GM20431 (cell line): ENCODE results near the gene ATP2B1.

ENCODE experiments used
- in situ Hi-C: fragments of 300-500 bp; cut with MseI, MboI; formaldehyde crosslinking; loops from one replicate; pipeline ENCODE4 v1.15.0; 2020; ENCODE audit warnings: low sequenced_read_pairs; ENCODE audit not compliant: unreplicated experiment

Gene ATP2B1

DNA sequence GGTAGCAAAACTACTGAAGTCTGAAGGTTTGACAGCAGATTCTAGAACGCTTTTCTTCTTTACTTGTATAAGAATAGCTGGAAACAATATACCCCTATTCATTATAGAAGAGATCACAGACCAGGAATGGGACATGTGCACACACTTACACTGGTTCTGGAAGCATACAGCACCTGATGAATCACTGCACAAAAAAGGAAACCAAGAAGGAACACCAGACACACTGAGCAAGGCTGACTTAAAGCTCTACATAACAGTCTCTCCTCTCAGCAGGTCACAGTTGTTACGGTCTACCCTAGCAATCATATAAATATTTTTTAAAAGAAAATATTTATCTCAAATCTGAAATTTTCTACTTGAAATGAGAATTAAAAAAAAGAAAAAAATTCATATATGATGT, 13.5 kb downstream of the ATP2B1 start:
- in situ Hi-C loops: no loop called here

DNA sequence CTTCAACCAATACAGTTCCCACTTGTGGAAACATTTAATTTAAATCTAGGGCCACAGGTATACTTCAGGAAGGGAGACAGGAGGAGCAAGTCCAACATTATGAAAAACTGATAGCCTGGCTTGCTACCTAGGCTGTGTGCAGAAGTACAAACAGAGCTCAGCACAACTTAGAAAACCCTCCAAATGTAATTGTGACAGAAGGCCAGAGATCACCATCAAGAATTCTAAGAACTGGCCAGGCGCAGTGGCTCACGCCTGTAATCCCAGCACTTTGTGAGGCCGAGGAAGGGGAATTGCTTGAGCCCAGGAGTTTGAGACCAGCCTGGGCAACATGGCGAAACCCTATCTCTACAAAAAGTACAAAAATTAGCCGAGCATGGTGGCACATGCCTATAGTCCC, 14.1 kb downstream of the ATP2B1 start:
- in situ Hi-C loops: no loop called here

DNA sequence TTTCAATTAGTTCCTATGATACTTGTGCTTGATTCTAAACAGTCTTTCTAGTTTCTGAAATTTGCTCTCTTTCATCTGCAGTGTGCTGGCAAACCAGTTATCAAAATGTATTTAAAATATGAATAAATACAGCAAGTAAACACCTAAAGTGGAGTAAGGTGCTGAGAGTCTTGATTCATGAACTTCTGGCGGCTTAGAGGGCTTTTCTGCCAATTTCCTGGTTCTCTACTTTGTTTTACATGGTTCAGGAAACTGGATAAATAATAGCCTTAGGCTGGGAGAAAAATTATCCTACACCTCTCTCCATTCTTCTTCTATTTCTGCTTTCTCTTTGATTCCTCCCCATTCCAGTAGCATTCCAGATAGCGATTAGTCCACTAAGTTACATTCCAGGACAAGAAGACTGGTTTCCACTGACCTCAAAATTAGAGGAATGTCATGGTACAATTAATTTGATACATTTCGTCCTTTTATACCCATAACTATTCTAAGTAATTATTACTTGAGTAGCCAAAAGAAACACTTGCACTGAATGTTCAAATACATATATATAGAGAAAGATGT, 14.9 kb downstream of the ATP2B1 start:
- in situ Hi-C loops: no loop called here

DNA sequence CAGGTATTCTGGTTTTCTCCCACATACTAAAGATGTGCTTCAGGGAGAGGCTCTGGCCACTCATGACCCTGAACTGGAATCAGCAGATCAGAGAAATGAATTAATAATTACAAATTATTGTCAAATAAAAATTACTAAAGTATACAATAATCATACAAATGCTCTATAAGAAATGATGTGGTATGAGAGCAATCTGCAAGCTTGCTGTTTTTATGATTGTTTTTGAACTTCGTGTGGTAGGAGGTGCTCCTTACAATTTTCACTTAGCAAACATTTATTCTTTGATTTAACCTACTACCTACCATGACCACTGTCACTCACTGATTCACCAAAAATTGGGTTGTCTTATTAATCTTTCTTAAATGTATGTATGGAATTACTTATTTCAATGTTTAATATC, 16.2 kb downstream of the ATP2B1 start:
- in situ Hi-C loops: no loop called here

DNA sequence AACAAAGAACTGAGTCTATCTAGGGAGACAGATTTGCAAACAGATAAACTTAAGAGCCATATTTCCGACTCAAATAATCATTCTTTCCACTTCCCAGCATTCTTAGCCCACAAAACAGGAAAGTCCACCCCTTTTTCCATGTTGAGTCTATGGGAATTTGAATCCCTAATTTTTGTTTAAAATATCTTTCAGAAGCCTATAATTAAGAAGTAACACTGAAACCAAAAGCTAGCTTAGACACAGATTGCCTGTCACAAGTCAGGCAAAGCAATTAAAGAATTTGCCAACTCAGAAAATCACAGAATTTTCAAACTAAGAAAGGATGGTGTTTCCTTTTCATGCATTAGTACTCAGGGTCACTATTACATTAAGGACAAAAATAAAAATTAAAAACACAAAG, 17.0 kb downstream of the ATP2B1 start:
- in situ Hi-C loops: no loop called here

DNA sequence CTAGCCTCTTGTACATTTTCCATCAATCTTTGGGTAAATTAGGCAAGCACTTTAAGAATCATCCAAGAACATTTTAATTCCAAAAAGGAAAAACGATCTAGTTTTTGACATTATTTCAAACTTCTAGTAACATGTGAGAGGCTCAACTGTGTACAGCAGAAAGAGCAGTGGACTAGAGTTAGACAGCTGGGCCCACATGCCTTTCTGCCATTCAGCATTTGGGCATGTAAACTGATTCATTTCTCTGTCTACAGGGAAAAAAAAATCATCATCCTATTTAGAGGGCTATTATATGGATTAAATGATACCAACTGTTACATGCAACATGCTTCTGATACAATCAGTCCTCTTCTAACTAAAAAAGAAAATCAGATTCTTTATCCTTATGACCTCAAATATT, 17.7 kb downstream of the ATP2B1 start:
- in situ Hi-C loops: no loop called here

DNA sequence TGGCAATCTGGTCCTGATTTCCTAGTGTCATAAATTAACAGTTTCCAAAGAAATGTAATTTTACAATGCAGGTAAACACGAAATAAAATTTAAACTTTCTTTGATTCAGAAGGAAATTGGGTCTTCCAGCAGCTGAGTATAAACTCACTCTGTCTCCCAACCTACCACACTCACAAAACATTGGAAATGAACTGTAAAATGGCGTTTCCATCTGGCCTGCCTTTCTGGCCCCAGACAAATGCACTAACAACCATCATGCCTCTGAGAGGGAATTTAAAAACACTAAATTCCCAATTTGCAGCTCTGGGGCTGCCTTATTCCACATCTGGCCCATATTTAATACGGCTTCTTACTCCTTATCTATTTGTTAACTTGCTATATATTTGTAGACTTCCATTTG, 19.3 kb downstream of the ATP2B1 start:
- in situ Hi-C loops: no loop called here

DNA sequence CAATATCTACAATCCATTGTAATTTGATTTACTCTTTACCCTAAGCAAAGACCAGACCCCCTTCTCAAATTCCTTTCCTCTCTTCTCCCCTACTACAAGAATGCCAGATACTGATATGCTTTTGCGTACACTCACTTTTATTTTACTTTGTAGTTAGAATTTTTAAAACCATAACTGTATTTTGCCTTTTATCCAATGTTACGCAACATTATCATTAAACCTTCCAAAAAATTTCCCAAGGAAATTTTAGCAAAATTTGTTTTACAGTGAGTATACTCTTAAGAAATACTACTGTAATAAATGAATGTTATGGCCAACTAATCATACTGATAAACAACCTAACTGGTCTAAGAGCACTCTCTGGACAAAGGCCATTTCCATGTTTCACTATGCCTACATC, 22.3 kb downstream of the ATP2B1 start:
- in situ Hi-C loops: no loop called here

DNA sequence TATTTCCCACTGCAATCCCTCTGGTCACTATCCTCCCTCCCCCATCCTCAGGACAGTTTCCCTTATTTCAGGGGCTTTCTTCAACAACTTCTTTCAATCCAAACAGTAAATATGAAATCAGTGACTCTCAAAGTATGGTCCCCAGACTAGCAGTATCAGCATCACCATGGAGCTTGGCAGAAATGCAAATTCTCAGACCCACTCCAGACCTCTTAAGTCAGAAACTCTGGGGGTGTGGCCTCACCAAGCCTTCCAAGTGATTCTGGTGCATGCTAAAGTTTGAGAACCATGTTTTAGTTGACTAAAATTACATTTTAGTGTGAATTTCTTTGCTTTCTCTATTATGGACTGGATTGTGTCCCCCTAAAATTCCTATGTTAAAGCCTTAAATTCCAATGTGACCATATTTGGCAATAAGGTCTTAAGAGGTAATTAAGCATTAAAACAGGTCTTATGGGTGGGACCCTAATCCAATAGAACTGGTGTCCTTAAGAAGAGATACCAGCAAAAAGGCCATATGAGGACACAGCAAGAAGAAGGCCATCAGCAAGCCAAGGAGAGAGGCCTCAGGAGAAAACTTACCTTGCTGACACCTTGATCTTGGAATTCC, 23.2 kb downstream of the ATP2B1 start:
- in situ Hi-C loops: no loop called here

DNA sequence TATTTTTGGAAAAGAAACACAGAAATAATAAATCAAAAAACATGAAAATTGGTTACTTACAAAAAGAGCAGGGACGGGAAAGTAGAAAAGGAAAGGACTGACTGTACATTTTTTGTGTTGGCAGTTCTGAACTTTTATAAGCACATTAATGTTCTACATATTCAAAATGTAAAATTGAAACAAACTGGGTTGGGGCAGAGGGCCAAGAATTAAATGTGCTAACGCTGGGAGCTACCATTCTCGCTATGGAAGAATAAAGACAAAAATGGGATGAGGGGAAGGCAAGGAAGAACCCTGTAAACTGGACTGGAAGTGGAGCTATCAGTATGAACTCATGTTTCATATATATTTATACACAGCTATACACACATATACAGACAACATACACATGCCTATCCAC, 24.5 kb downstream of the ATP2B1 start:
- in situ Hi-C loops: no loop called here

DNA sequence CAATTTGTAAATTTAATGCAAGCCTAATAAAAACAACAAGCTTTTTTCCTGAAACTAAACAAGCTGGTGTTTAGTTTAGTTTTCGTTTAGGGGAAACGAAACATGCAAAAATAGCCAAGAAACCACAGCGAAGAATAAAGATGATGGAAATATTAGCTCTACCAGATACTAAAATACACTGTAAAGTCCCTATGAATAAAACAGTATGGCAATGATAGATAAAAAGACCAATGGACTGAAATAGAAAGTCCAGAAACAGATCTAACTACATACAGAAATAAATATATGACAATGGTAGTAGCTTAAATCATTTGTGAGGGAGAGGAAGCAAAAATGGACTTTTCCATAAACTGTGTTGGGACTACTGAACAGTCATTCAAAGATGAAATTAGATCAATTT, 26.4 kb downstream of the ATP2B1 start:
- in situ Hi-C loops: no loop called here

DNA sequence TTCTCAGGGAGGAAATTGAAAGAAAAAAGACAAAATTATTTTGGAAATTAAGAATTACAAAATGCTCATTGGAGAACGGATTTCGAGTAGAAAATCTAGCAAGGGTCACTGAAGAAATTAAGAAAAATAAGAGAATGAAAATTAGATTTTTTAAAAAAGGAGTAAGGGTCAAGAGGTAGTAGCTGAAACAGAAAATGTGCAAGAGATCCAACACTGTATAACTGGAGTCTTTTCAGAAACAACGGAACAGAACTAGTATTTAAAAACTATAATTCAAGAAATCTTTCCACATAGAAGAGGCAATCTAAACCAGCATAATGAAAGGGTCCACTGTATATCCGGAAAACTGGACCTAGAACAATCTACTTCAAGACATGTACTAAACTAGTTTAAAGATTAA, 28.2 kb downstream of the ATP2B1 start:
- in situ Hi-C loops: no loop called here

DNA sequence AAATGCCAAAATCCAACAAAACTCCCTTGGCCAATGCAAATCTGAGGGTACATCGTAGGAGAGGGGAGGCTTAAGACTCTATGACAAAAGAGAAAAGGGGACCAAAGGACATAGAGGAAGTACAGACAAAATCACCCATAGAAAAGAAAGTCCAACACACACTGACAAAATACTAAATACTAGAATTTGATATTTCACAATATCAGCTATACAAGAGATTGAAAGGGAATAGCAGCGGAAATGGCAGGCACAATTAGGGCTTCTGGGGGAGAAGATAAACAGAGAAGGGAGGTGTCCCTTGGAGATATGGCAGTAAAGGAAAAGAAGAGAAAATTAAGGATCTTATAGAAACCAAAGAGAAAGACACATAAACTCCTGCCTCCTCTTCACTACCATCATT, 29.0 kb downstream of the ATP2B1 start:
- in situ Hi-C loops: no loop called here

DNA sequence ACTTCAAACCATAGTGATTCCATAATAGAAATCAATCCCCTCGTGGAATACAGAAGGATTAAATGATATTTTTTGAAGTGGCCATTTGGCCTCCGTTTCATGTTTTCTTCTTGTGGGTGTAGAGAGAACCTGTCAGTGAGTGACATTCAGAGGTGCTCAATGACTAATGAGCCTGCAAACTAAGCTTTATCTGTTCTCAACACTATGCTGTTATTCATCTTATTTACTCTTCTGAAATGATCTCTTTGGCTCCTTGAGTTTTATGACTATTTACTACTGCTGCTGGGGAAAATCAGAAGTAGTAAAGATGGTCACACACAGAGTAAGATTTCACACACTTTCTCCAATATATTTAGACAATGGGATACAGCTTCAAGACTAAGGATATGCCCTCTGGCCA, 30.4 kb downstream of the ATP2B1 start:
- in situ Hi-C loops: no loop called here

DNA sequence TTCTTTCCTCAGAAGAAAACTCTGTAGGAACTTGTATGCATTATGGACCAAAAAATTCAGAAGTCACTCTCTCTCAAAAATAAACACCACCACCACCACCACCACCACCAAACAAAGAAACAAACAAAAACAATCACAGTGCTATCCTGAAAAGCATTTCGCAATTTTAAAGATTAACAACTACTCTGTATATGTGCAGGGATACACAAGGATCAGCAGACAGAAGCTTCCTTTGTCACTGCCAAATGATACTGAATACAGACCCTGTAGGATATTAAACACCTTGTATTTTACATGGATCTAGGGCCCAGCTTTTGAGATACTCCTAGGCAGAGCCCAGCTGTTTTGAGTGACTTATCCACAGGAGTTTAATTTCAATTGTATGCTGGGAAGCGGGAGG, 31.7 kb downstream of the ATP2B1 start:
- in situ Hi-C loops: no loop called here

DNA sequence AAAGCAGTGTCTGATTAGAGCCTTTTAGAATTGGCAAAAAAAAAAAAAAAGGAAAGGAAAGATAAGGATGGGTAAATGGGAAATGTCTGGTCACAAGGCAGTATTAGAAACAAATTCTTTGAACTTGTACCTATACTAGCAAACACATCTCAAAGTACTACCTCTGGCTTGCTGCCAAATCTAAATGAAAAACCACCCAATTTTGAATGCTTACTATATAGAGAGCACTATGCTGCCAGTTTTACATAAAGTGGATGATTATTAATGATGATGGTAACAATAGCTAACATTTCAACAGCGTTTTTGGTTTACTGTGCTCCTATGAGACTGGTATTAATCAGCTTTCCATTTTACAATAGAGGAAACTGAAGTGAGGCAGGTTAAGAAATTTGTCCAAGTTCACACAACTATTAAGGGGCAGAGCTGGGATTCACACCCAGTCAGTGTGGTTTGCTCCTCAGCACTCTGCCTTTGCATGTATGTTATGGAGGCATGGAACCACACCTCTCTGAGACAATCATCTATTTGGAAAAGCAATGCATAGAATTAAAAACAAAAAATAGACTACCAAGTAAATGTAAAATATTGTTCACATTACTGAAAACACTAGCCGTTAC, 34.2 kb downstream of the ATP2B1 start:
- in situ Hi-C loops: no loop called here

DNA sequence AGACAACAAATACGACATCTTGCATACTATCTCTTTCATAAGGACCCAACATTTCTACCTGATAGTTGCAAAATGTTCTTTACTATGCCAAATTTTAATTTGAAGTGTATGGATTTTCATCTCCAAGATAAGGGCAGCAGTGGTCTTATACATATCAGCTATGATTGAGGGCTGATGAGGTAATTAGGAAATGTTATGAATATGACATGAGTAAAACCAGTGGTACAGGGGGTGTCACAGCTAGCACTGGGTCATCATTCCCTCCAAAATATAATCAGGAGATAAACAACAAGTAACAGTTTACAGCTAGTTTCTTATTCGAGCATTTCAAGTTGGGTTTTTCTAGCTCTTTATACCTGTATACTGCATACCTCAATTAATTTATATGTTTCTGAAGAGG, 35.0 kb downstream of the ATP2B1 start:
- in situ Hi-C loops: no loop called here

DNA sequence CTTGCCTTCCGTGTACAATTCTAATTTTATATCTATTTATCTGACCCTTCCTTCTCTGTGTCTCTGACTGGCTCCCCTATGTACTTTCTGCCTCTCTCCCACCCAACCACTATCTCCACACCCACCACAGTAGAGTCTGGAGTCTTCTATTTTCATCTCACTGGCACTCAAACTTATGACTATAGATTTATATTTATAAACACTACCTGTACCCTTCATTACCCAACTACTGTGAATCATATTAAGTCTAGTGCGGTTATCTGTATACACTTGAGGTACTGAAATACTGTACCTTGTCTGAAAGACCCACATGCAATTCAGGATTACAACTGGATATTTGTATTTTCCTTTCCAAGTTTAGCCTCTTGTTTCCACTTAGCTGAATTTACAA, 36.1 kb downstream of the ATP2B1 start:
- in situ Hi-C loops: no loop called here

DNA sequence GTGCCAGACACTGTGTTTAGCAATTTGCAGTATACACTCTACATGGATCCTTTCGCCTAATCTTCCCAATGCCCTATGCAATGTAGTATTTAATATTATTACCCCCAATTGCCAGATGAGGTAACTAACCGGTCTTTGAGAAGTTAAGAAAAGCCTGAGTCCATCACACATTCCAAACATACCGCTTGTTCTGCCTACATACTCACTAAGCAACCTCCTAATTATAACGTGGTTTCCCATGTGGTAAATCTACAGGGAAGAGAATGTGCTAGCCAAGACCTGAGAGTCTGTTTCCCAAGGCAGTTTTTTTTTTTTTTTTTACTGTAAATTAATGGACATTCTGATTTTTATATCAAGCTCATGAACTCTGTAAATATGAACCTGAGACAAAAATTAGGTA, 37.2 kb downstream of the ATP2B1 start:
- in situ Hi-C loops: no loop called here

DNA sequence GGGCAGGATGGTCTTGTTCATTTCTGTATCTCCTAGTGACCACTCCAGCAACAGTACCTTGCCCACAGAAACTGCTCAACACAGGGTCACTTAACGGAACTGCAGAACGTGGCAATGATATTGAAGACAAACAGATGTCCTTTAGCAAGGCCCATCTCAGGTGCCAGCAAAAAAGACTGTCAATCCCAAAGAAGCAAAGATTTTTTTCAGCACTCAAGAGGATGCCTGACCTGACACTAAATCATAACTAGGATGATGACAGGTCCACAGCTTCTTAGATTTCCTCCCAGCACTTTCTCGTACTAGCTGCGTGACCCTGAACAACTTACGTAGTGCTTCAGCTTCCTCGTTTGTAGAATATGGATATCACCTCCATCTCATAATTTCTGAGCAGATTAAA, 39.4 kb downstream of the ATP2B1 start:
- in situ Hi-C loops: no loop called here

DNA sequence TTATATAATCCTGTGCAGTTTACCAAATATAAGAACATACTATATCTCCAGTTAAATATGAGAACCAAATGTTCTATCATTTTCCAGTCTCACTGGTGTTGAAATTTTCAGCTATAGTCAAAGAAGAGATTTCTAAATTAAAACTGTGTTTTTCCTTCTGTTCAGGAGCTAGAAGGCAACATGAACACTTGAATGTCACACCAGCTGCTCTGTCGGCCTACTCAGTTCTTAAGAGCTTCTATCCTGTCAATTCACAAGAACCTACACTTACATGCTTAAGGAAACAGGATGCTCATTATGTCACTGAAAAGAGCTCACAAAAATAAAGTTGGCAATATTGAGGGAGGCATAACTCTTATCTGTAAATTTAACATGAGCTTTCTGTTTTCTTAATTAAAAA, 43.1 kb downstream of the ATP2B1 start:
- in situ Hi-C loops: no loop called here

DNA sequence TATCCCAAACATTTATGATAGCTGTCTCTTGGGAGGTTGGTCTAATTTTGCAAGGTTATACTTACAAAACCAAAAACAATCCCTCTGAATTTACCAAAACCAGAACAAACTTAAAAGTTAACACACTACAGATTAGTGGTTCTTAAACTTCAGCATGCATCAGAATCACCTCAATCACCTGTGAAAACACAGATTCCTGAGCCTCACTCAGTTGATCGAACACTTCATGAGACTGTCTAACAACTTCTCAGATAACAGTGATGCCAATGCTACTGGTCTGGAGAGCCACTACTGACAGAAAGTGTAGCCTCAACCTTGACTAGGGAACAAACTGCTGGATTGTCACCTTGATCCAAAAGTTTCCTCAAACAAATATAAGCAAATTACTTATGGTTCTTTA, 44.2 kb downstream of the ATP2B1 start:
- in situ Hi-C loops: no loop called here
